NOMO-1 treated with DMSO at 0.1 percent for 48 hours (cell line): ENCODE data around the gene DOK1.
A peak's percentile ranks its signal among the peaks of the same experiment; 100 is the strongest.

Source experiments
- DNase-seq: peaks from one replicate; lab custom pipeline; 2025; ENCODE audit not compliant: unreplicated experiment; lab: John Stamatoyannopoulos, UW

DOK1 gene

DNA sequence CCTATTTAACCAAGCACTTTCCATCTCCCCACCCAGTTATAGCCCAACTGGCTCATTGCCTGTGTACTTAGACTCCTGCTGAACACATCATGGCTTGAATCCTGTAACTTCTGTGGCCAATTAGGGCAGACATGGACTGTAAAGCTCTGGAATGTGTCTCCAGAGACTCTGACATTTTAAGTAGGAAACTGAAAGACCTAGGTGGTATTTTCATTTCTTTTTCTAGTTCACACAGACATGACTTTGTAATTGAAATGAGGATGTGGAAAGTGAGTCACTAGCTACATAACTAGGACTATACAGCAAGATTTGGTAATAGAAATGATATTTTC is 12.2 kb downstream of the DOK1 start:
- DNase-seq = peak; percentile 36

- DNase-seq = no peak
Measured at GRCh38 chr2:74567881-74568280, 13.4 kb downstream of the DOK1 start.

- DNase-seq = no peak
Measured at GRCh38 chr2:74569686-74570085, 15.2 kb downstream of the DOK1 start.

DNA sequence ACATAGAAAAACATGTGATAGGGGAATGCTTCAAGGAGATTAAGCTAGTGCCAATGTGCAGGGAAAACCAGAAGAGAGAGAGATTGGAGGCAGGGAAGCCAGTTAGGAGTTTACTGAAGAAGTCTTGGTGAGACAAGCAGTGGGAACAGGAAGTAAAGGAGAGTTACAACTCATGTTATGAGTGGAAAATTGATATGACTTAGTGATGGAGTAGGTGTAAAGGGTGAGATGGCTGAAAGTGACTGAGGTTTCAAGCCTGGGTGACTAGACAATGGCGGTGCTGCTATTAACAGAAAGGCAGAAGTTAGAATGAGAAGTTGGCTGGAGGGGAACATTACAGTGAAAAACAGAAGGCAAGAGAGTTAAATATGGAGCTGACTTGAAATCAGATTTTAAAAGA is 16.5 kb downstream of the DOK1 start:
- peak; percentile 37 for DNase-seq

DNA sequence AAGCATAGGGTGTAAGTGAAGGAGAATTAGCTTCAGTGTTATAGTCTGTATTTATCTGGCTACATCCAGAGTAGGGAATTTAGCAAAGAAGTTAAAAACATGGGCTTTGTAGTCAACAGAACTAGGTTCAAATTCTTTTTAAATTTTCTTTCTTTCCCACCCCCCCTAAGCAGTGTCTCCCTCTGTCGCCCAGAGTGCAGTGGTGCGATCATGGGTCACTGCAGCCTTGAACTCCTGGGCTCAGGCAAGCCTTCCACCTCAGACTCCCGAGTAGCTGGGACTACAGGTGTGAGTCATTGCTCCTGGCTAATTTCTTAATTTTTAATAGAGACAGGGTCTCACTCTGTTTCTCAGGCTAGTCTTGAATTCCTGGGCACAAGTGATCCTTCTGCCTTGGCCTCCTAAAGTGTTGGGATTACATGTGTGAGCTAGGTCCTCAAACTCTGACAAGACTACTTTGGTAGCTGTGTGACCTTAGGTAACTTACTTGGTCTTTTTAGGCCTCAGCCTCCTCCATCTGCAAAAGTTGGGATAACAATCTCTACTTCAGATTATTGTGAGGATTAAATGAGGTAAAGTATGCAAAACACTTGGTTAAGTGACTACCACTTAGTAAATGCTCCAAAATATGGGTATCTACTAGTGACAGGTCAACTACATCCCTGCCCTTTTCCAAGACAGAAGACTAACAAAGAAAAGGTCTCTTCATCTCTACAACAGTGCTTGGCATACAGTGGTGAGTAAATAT is 17.8 kb downstream of the DOK1 start:
- DNase-seq = no peak

GRCh38 chr2:74573747-74574562 is 19.4 kb downstream of the DOK1 start:
- DNase-seq = peak; percentile 90

- no peak for DNase-seq
Measured at GRCh38 chr2:74575320-74575719, 20.8 kb downstream of the DOK1 start.

DNA sequence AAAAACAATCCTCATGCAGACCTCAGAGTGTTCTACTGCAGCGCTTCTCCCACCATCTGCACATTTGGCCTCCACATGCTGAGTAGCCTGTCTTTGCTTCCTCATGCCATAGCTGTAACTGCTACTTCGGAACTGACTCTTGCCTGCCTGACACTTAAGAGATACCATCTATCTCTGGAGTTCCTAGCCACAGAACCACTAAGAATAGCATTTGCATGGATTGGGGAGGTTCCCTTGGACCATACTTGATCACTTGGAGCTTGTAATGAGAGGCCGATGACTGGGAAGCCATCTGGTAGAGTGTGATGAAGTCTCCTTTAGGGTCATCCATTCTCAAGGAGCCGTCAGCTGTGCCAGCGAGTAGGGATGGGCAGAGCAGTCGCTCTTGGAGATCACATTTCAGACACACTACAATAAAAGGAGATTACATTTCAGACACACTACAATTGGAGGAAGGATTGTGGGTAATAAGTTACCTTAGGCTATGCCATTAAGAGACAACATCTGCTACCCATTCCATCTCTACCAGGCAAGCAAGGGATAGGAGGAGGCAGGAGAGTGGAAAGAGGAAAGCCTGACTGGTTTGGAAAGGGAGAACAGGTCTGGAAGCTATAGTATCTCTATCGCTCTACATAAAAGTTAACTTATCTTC is 21.8 kb downstream of the DOK1 start:
- no peak for DNase-seq

DNA sequence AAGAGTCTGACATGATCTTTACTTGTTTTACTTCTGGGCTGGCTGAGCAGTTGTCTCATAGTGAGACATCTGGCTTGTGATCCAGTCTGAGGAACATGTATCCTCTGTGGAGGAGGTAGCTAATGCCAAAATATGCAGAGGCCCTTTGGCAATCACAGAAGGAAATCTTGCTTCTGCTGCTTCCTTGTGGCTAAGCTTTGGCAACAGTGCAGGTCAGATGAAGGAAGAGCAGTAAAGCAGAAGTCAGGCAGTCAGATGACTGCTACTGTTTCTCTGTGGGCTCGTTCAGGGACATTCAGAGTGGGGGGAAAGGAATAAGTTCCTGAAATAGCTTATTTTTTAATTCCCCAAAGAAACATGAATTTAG is 22.3 kb downstream of the DOK1 start:
- DNase-seq = peak; percentile 91

- peak; percentile 57 for DNase-seq
Measured at GRCh38 chr2:74577448-74577847, 22.9 kb downstream of the DOK1 start.

GRCh38 chr2:74578408-74578807 is 23.9 kb downstream of the DOK1 start:
- no peak for DNase-seq

DNA sequence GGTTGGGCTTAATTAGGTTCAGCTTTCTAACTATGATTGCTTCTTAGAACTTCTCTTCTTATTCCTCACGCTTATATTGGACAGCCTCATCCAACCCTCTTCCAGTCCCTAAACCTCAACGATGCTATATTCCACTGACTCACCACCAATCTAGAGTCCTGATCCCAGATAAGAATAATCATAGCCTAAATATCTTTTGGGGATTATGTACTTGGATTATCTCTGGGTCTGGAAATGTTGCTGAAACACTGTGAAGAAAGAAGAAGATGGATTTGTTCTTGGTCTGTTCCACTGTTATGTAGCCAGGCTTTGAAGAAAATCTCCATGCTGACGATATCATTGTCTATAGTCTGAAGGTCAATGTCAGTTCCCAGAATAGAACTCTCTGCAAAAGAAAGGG is 26.9 kb downstream of the DOK1 start:
- no peak for DNase-seq

- no peak for DNase-seq
Measured at GRCh38 chr2:74582184-74582583, 27.7 kb downstream of the DOK1 start.

DNA sequence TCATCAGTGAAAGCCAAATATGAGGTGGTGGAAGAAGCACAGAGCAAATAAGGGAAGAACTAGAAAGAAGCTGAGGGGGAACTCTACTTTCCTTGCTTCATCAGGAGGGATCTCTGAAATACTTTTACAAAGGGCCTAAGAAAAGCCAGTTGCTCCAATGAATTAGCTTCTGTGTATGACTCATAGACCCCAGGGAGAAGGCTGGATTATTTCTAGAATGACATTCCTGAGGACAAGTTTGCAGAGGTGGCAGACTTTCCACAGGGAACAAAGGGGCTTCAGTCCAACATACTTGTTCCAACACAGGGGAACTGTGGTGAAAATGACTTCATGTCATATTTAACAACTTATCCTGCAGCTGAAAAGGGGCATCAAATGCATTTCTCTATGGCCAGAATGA is 29.0 kb downstream of the DOK1 start:
- DNase-seq = no peak

DNA sequence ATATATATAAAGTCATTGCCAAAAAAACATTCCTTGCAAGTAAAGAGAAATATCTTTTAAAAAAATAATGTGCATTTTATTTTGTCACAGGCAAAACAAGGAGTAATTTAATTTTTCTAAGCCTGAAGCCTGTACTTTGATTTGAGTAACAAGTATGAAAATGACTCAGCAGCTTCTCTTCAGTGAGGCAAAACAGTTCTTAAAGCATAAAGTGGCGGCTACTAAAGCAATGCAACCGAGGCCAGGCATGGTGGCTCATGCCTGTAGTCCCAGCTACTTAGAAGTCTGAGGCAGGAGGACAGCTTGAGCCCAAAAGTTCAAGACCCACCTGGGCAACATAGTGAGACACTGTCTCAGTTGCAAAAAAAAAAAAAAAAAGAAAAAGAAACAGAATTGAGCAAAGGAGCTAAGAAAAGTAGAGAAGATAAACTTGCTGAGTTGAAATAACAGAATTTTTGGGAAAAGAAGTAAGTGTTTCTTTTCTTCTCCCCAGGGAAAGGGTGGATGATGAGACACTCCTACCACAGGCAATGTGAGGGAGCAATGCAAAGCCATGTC is 29.6 kb downstream of the DOK1 start:
- peak; percentile 12 for DNase-seq

- no peak for DNase-seq
Measured at GRCh38 chr2:74585406-74586185, 31.1 kb downstream of the DOK1 start.

- peak; percentile 80 for DNase-seq
Measured at GRCh38 chr2:74587664-74588277, 33.3 kb downstream of the DOK1 start.

GRCh38 chr2:74588664-74589063 is 34.1 kb downstream of the DOK1 start:
- DNase-seq = no peak

DNA sequence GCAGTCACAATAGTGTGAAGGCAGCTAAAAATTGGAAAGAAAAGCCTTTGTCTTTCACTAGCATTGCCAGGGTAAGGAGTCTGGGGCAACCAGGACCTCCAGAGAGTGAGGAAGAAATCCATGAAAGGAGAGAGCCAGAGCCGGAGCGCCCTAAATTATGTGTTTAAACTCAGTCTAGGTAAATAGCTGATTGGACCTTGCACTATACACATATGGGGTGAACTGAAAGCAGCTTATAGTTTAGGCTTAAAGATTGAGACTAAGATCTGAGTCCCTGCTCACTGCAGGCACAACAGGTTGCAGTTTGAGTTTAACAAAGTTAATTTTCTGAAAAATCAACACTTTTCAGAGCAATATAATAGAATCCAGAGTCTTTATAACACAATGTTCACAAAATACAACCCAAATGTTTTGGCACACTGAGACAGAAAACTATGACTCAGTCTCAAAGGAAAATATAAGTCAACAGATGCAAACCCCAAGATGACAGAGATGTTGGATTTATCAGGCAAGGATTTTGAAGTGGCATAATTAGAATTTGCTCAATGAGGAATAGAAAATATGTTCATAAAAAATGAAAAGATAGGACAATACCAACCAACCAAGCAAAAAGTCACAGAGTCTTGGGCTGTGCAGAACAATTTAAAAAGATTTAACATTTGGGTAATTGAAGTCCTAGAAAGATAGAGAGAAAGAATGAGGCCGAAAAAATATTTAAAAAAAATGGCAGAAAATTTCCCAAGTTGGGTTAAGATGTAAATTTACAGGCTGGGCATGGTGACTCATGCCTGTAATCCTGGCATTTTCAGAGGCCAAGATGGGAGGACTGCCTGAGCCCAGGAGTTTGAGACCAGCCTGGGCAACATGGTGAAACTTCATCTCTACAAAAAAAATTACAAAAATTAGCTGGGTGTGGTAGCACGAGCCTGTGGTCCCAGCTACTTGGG is 39.6 kb downstream of the DOK1 start:
- no peak for DNase-seq

DNA sequence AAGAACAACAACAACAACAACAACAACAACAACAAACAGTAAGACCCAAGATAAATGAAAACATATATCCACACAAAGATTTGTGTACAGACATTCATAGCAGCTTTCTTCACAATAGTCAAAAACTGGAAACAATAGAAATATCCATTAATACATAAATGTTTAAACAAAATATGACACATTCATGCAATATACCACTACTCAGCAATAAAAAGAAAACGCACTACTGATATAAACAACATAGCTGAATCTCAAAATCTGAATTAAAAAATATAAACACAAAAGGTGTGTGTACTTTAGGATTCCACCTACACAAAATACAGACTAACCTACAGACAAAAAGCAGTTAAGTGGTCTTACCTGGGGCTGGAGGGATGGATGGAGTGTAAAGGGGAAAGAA is 42.1 kb downstream of the DOK1 start:
- DNase-seq = no peak
